Fibroblast of lung (primary cell): Measurements from ENCODE around the gene PIK3R4. TPM values are rescaled to one million over a fixed set of nuclear protein-coding genes. Genes with fewer than 3 reads are reported as not detected.

Experiments
- DNase-seq, 2 donors: peaks; one replicate each; pipeline versions ENCODE4 v3.0.0 to v3.0.0-alpha.2; 2010; ENCODE audit warnings: low read depth in 2 of 2
- H2AFZ ChIP-seq: 2 replicates; pipeline ENCODE4 v1.5.1; 2012; ENCODE audit warnings: low read length, control low read depth, inconsistent platforms
- H3K27ac ChIP-seq: 2 replicates; pipeline ENCODE4 v1.5.1; 2011; ENCODE audit warnings: low read length, control low read depth; ENCODE audit not compliant: insufficient read depth
- H3K27me3 ChIP-seq: 2 replicates; pipeline ENCODE4 v1.5.1; 2011; ENCODE audit warnings: mild to moderate bottlenecking, low read length; ENCODE audit not compliant: control insufficient read depth, insufficient read depth
- H3K36me3 ChIP-seq: 2 replicates; pipeline ENCODE4 v1.5.1; 2011; ENCODE audit warnings: low read length; ENCODE audit not compliant: control insufficient read depth, insufficient read depth
- H3K4me1 ChIP-seq: 2 replicates; pipeline ENCODE4 v1.5.1; 2011; ENCODE audit warnings: low read length; ENCODE audit not compliant: control insufficient read depth, insufficient read depth; ENCODE audit errors: extremely low read depth
- H3K4me2 ChIP-seq: 2 replicates; pipeline ENCODE4 v1.5.1; 2011; ENCODE audit warnings: low read length, control low read depth; ENCODE audit not compliant: insufficient read depth; ENCODE audit errors: extremely low read depth
- H3K4me3 ChIP-seq, 4 experiments: fragments of 200-600 bp in 1 of 4; sonication (generic) in 1 of 4; replicated peaks in 1 of 4; 2 replicates each; pipeline ENCODE4 v1.5.1; 2011 to 2016; ENCODE audit warnings: low read length in 4 of 4, low read depth in 3 of 4, mild to moderate bottlenecking in 3 of 4, control low read depth in 2 of 4, inconsistent platforms in 1 of 4, mixed read lengths in 1 of 4; ENCODE audit not compliant: insufficient read depth in 1 of 4; ENCODE audit errors: control extremely low read depth in 1 of 4
- H3K79me2 ChIP-seq: 2 replicates; pipeline ENCODE4 v1.5.1; 2012; ENCODE audit warnings: mild to moderate bottlenecking, low read length, inconsistent platforms; ENCODE audit not compliant: control insufficient read depth, insufficient read depth
- H3K9ac ChIP-seq: 2 replicates; pipeline ENCODE4 v1.5.1; 2011; ENCODE audit warnings: mild to moderate bottlenecking, low read length, control low read depth; ENCODE audit not compliant: insufficient read depth
- H3K9me3 ChIP-seq: 2 replicates; pipeline ENCODE4 v1.5.1; 2012; ENCODE audit warnings: low read depth, low read length; ENCODE audit not compliant: control insufficient read depth, insufficient read depth
- H4K20me1 ChIP-seq: 2 replicates; pipeline ENCODE4 v1.5.1; 2011; ENCODE audit warnings: low read length; ENCODE audit not compliant: control insufficient read depth, insufficient read depth; ENCODE audit errors: extremely low read depth
- EZH2 ChIP-seq: IDR thresholded peaks from 2 replicates; pipeline ENCODE4 v1.5.1; 2012; ENCODE audit warnings: low read length, control low read depth, mild to moderate bottlenecking; ENCODE audit errors: missing control alignments
- polyA plus RNA-seq, 2 donors: library from polyadenylated mRNA; depleted of rRNA in 1 of 2; stranded (reverse) in 1 of 2; unstranded in 1 of 2; fragments of >200 nt; gene quantifications; 2 replicates each; pipeline ENCODE4 v1.2.1, GENCODE V29; 2011 to 2012; ENCODE audit warnings: missing spikeins in 1 of 2
- total RNA-seq: library from RNA; depleted of rRNA; stranded (reverse); fragments of >200 nt; gene quantifications from 2 replicates; pipeline ENCODE4 v1.2.1, GENCODE V29; 2014
- TF ChIP-seq, protein P1 (sequence below), 2 donors: IDR thresholded peaks in 1 of 2; conservative IDR thresholded peaks in 1 of 2; 1 replicate in 1 of 2; 2 replicates in 1 of 2; pipeline ENCODE4 v1.5.1; 2011 to 2012; ENCODE audit warnings: low read length in 2 of 2, control low read depth in 1 of 2, inconsistent platforms in 1 of 2, low read depth in 1 of 2, mild to moderate bottlenecking in 1 of 2

Gene PIK3R4
- total and polyA plus RNA-seq, 2 donors (not counting 1 experiment from before 2014, with no cell fraction given): 33.4 to 44.6 TPM

DNA sequence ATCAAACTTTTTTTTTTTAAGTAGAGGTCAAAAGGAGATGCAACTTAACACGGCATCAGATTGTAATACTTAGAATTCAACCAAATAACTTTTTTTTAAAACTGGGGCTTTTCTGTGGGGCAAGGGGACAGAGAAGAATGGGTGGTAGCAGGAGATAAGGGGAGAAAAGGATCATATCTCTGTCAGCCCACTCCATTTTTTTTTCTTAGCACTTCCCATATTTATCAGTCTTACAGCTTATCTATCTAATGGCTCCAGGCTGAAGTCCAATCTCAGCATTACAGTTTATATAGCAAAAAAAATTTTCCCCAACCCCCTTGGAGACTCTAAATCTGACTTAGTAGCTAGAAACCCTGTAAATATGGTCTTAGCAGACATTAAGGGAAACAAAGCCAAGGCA is 69.3 kb downstream of the PIK3R4 start:
- H3K79me2 ChIP-seq: no peaks in the 10 kb centered on the region
- peak in 1 of 2 donors; percentile 32 for DNase-seq
- H3K4me2 ChIP-seq: no peak overlapping the region
- H3K36me3 ChIP-seq: peaks cover 1% of the 10 kb centered on the region
- H2AFZ ChIP-seq: no peak overlapping the region
- no peaks in the 10 kb centered on the region for H4K20me1 ChIP-seq
- H3K27me3 ChIP-seq: no peaks in the 10 kb centered on the region
- no peak overlapping the region for H3K27ac ChIP-seq
- H3K9me3 ChIP-seq: no peaks in the 10 kb centered on the region
- H3K4me3 ChIP-seq: no peak overlapping the region
- TF ChIP-seq, protein P1, sequence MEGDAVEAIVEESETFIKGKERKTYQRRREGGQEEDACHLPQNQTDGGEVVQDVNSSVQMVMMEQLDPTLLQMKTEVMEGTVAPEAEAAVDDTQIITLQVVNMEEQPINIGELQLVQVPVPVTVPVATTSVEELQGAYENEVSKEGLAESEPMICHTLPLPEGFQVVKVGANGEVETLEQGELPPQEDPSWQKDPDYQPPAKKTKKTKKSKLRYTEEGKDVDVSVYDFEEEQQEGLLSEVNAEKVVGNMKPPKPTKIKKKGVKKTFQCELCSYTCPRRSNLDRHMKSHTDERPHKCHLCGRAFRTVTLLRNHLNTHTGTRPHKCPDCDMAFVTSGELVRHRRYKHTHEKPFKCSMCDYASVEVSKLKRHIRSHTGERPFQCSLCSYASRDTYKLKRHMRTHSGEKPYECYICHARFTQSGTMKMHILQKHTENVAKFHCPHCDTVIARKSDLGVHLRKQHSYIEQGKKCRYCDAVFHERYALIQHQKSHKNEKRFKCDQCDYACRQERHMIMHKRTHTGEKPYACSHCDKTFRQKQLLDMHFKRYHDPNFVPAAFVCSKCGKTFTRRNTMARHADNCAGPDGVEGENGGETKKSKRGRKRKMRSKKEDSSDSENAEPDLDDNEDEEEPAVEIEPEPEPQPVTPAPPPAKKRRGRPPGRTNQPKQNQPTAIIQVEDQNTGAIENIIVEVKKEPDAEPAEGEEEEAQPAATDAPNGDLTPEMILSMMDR (conservative IDR thresholded peaks at IDR 0.05 in 1 of 2, IDR thresholded peaks at IDR 0.05 in 1 of 2; ENCODE audit: low read depth in 1 of 2, low read length in 2 of 2): no peak
- no peak for TF ChIP-seq EZH2
- no peaks in the 10 kb centered on the region for H3K4me1 ChIP-seq
- H3K9ac ChIP-seq: no peak overlapping the region

DNA sequence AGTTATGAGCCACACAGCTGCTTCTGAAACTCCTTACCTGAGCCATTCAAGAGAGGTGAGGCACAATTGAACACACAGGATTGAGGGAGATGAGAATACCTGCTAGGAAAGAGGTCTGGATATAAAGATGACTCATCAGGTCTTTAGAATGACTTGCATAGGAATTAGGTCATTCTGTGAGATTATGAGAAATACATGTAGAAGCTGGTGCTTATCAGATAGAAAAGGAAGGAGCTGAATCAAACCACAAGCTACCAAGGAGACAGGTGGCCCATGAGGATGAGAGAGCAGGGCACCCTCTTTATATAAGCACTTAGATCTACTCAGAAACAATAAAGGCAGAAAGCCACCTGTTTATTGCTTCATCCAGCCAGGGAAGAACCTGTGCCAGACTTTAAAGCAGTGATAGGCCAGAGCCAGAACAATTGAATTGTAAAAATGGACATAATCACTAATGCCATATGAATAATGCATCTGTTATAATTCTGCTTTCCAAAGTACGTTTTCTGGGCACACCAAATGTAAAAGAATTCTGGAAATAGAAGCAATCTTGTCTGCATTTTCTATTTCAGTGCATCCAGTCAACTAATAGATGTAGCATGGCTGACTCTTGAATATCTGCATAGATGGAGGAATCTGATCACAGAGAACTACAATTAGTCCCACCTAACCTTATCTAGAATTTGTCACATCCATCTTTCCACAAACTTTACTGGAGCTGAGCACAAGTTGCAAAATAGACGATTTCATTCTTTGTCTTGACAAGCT is 74.9 kb downstream of the PIK3R4 start:
- Histone ChIP-seq H3K27ac (no peak overlapping the region), H3K4me3 (no peak overlapping the region), H3K27me3 (no peaks in the 10 kb centered on the region), H2AFZ (no peak overlapping the region), H3K4me1 (no peaks in the 10 kb centered on the region), H4K20me1 (no peaks in the 10 kb centered on the region), H3K9me3 (no peaks in the 10 kb centered on the region), H3K36me3 (no peaks in the 10 kb centered on the region), H3K9ac (no peak overlapping the region), H3K79me2 (no peaks in the 10 kb centered on the region), H3K4me2 (no peak overlapping the region)
- peak in 1 of 2 donors; percentile 21 for DNase-seq
- TF ChIP-seq, protein P1 (conservative IDR thresholded peaks at IDR 0.05 in 1 of 2, IDR thresholded peaks at IDR 0.05 in 1 of 2; ENCODE audit: low read depth in 1 of 2, low read length in 2 of 2): no peak
- no peak for TF ChIP-seq EZH2

DNA sequence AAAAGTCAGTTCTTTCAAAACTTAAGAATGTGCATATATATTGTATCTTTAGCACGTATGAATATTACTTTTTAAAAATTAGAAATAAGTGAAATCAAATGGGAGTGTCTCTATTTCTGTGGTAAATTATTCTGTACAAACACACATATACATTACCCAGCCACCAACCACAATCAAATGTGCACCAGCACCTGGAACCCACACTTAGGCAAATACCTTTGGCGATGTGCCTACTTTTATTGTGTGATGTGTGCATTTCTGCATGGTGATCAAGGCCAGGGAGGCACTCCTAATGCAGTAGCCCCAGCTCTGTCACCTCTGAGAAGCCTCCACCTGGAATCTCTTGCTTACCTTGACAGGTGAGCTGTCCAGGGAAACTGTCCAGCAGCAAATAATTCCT is 76.9 kb downstream of the PIK3R4 start:
- H3K4me1 ChIP-seq: no peaks in the 10 kb centered on the region
- no peaks in the 10 kb centered on the region for H4K20me1 ChIP-seq
- no peak overlapping the region for H3K4me2 ChIP-seq
- no peaks in the 10 kb centered on the region for H3K27me3 ChIP-seq
- no peak overlapping the region for H3K9ac ChIP-seq
- H3K36me3 ChIP-seq: no peaks in the 10 kb centered on the region
- no peaks in the 10 kb centered on the region for H3K79me2 ChIP-seq
- TF ChIP-seq EZH2: no peak
- TF ChIP-seq, protein P1 (conservative IDR thresholded peaks at IDR 0.05 in 1 of 2, IDR thresholded peaks at IDR 0.05 in 1 of 2; ENCODE audit: low read depth in 1 of 2, low read length in 2 of 2): no peak
- H3K9me3 ChIP-seq: no peaks in the 10 kb centered on the region
- no peak overlapping the region for H3K27ac ChIP-seq
- no peak overlapping the region for H3K4me3 ChIP-seq
- DNase-seq: no peak
- H2AFZ ChIP-seq: no peak overlapping the region
